HEK293 (cell line): ENCODE data around the gene MAP3K7.

Source experiments
- CTCF ChIA-PET: fragments of 350-600 bp; formaldehyde crosslinking; extraction: SDS; loops from one replicate; lab custom pipeline; 2021; ENCODE audit warnings: antibody characterized with exemption; lab: Yijun Ruan, JAX
- POLR2A ChIA-PET: fragments of 300-600 bp; formaldehyde crosslinking; extraction: SDS; loops from one replicate; lab custom pipeline; 2020; ENCODE audit warnings: antibody characterized with exemption, inconsistent platforms; lab: Yijun Ruan, JAX
- H3K27ac ChIP-seq: fragments of 200-500 bp; sonication (Bioruptor generic); 2 replicates; pipeline ENCODE4 v1.5.1; 2014; ENCODE audit warnings: low read depth, low read length, control low read depth, inconsistent platforms; ENCODE audit errors: extremely low read depth
- H3K36me3 ChIP-seq, 2 experiments: fragments of 200-500 bp in 1 of 2; sonication (Bioruptor generic) in 1 of 2; 1 replicate in 1 of 2; 2 replicates in 1 of 2; pipeline ENCODE4 v1.5.1; 2014 to 2017; ENCODE audit warnings: inconsistent platforms in 2 of 2, low read length in 2 of 2; ENCODE audit not compliant: control insufficient read depth in 2 of 2, insufficient read depth in 1 of 2
- H3K4me1 ChIP-seq: fragments of 200-500 bp; sonication (Bioruptor generic); 2 replicates; pipeline ENCODE4 v1.5.1; 2014; ENCODE audit warnings: mild to moderate bottlenecking, low read length, inconsistent platforms; ENCODE audit not compliant: control insufficient read depth, insufficient read depth
- H3K4me3 ChIP-seq: 2 replicates; pipeline ENCODE4 v1.5.1; 2011; ENCODE audit warnings: low read depth, mild to moderate bottlenecking, control low read depth, low read length, moderate library complexity
- H3K9me3 ChIP-seq: fragments of 200-500 bp; sonication (Bioruptor generic); 2 replicates; pipeline ENCODE4 v1.5.1; 2014; ENCODE audit warnings: low read depth, low read length, inconsistent platforms; ENCODE audit not compliant: control insufficient read depth, insufficient read depth
- GLIS2 ChIP-seq: fragments of 450-650 bp; formaldehyde crosslinking; IDR thresholded peaks from 2 replicates; pipeline ENCODE4 v1.5.1; 2016; ENCODE audit warnings: missing biosample characterization, missing genetic modification characterization
- KLF7 ChIP-seq: fragments of 450-650 bp; formaldehyde crosslinking; IDR thresholded peaks from 2 replicates; pipeline ENCODE4 v1.5.1; 2016; ENCODE audit warnings: missing biosample characterization, missing genetic modification characterization, borderline replicate concordance
- MYNN ChIP-seq: fragments of 450-650 bp; formaldehyde crosslinking; IDR thresholded peaks from 2 replicates; pipeline ENCODE4 v1.5.1; 2016; ENCODE audit warnings: missing biosample characterization, missing genetic modification characterization, borderline replicate concordance
- PRDM6 ChIP-seq: fragments of 450-650 bp; formaldehyde crosslinking; IDR thresholded peaks from 2 replicates; pipeline ENCODE4 v1.5.1; 2017; ENCODE audit warnings: missing biosample characterization, missing genetic modification characterization
- SETDB1 ChIP-seq: IDR thresholded peaks from one replicate; pipeline ENCODE4 v1.6.1; 2017; ENCODE audit warnings: mild to moderate bottlenecking, low read length, moderate library complexity, mixed read lengths; ENCODE audit not compliant: insufficient read length
- ZEB2 ChIP-seq: fragments of 450-650 bp; formaldehyde crosslinking; IDR thresholded peaks from 2 replicates; pipeline ENCODE4 v1.5.1; 2016; ENCODE audit warnings: missing biosample characterization, missing genetic modification characterization
- ZNF10 ChIP-seq: fragments of 450-650 bp; formaldehyde crosslinking; IDR thresholded peaks from 2 replicates; pipeline ENCODE4 v1.5.1; 2017; ENCODE audit warnings: missing biosample characterization, missing genetic modification characterization
- ZNF24 ChIP-seq: fragments of 450-650 bp; formaldehyde crosslinking; IDR thresholded peaks from 2 replicates; pipeline ENCODE4 v1.5.1; 2016; ENCODE audit warnings: missing biosample characterization, missing genetic modification characterization
- ZNF280C ChIP-seq: fragments of 450-650 bp; formaldehyde crosslinking; IDR thresholded peaks from 2 replicates; pipeline ENCODE4 v1.5.1; 2016; ENCODE audit warnings: missing biosample characterization, missing genetic modification characterization
- ZNF335 ChIP-seq: fragments of 450-650 bp; formaldehyde crosslinking; conservative IDR thresholded peaks from 2 replicates; pipeline ENCODE4 v1.5.1; 2016; ENCODE audit warnings: missing biosample characterization, missing genetic modification characterization
- ZNF350 ChIP-seq: fragments of 450-650 bp; formaldehyde crosslinking; IDR thresholded peaks from 2 replicates; pipeline ENCODE4 v1.5.0; 2017; ENCODE audit warnings: missing biosample characterization, mild to moderate bottlenecking, missing genetic modification characterization
- ZNF677 ChIP-seq: fragments of 450-650 bp; IDR thresholded peaks from 2 replicates; pipeline ENCODE4 v1.5.0; 2018; ENCODE audit warnings: missing biosample characterization, mild to moderate bottlenecking, missing genetic modification characterization, moderate library complexity
- ZNF837 ChIP-seq: fragments of 450-650 bp; formaldehyde crosslinking; IDR thresholded peaks from 2 replicates; pipeline ENCODE4 v1.5.1; 2016; ENCODE audit warnings: missing biosample characterization, missing genetic modification characterization
- ZXDB ChIP-seq: fragments of 450-650 bp; formaldehyde crosslinking; IDR thresholded peaks from 2 replicates; pipeline ENCODE4 v1.5.1; 2016; ENCODE audit warnings: missing biosample characterization, missing genetic modification characterization
- TF ChIP-seq, protein P1 (sequence below): fragments of 450-650 bp; formaldehyde crosslinking; IDR thresholded peaks from 2 replicates; pipeline ENCODE4 v1.5.1; 2017; ENCODE audit warnings: missing biosample characterization, missing genetic modification characterization
- TF ChIP-seq, protein P2 (sequence below): fragments of 450-650 bp; formaldehyde crosslinking; conservative IDR thresholded peaks from 2 replicates; pipeline ENCODE4 v1.5.1; 2016; ENCODE audit warnings: low read depth, missing biosample characterization, missing genetic modification characterization

The MAP3K7 gene

GRCh38 chr6:90541221-90541620 lies 45.7 kb downstream of the MAP3K7 start:
- no peak overlapping the region for H3K4me3 ChIP-seq
- H3K27ac ChIP-seq, result no peak overlapping the region
- ChIA-PET CTCF (no interaction called here), POLR2A (no interaction called here)
- H3K9me3 ChIP-seq, result no peaks in the 10 kb centered on the region
- peaks cover 5 to 49% of the 10 kb centered on the region in 2 experiments for H3K36me3 ChIP-seq
- H3K4me1 ChIP-seq, result peaks cover 22% of the 10 kb centered on the region
- TF ChIP-seq PRDM6 (tag by site-specific recombination), result no peak
- TF ChIP-seq ZXDB (tag by site-specific recombination), result no peak
- no peak for TF ChIP-seq SETDB1
- TF ChIP-seq ZNF24 (tag by site-specific recombination), result no peak
- TF ChIP-seq ZNF837 (tag by site-specific recombination), result no peak
- no peak for TF ChIP-seq ZEB2
- no peak for TF ChIP-seq ZNF280C (tag by site-specific recombination)
- TF ChIP-seq, protein P1, sequence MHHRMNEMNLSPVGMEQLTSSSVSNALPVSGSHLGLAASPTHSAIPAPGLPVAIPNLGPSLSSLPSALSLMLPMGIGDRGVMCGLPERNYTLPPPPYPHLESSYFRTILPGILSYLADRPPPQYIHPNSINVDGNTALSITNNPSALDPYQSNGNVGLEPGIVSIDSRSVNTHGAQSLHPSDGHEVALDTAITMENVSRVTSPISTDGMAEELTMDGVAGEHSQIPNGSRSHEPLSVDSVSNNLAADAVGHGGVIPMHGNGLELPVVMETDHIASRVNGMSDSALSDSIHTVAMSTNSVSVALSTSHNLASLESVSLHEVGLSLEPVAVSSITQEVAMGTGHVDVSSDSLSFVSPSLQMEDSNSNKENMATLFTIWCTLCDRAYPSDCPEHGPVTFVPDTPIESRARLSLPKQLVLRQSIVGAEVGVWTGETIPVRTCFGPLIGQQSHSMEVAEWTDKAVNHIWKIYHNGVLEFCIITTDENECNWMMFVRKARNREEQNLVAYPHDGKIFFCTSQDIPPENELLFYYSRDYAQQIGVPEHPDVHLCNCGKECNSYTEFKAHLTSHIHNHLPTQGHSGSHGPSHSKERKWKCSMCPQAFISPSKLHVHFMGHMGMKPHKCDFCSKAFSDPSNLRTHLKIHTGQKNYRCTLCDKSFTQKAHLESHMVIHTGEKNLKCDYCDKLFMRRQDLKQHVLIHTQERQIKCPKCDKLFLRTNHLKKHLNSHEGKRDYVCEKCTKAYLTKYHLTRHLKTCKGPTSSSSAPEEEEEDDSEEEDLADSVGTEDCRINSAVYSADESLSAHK (tag by site-specific recombination), result no peak
- TF ChIP-seq ZNF350, result no peak
- no peak for TF ChIP-seq ZNF335 (tag by site-specific recombination)
- TF ChIP-seq GLIS2, result no peak
- TF ChIP-seq KLF7 (tag by site-specific recombination), result no peak
- TF ChIP-seq ZNF10 (tag by site-specific recombination), result no peak
- no peak for TF ChIP-seq ZNF677 (tag by site-specific recombination)
- no peak for TF ChIP-seq MYNN (tag by site-specific recombination)

GRCh38 chr6:90538278-90539046 lies 48.4 kb downstream of the MAP3K7 start:
- Histone ChIP-seq H3K4me1 (peaks cover 22% of the 10 kb centered on the region), H3K36me3 (peaks cover 0 to 42% of the 10 kb centered on the region in 2 experiments; a peak in 2 of 3 replicates), H3K9me3 (no peaks in the 10 kb centered on the region)
- no peak for TF ChIP-seq ZNF677 (tag by site-specific recombination)
- TF ChIP-seq, protein P2, sequence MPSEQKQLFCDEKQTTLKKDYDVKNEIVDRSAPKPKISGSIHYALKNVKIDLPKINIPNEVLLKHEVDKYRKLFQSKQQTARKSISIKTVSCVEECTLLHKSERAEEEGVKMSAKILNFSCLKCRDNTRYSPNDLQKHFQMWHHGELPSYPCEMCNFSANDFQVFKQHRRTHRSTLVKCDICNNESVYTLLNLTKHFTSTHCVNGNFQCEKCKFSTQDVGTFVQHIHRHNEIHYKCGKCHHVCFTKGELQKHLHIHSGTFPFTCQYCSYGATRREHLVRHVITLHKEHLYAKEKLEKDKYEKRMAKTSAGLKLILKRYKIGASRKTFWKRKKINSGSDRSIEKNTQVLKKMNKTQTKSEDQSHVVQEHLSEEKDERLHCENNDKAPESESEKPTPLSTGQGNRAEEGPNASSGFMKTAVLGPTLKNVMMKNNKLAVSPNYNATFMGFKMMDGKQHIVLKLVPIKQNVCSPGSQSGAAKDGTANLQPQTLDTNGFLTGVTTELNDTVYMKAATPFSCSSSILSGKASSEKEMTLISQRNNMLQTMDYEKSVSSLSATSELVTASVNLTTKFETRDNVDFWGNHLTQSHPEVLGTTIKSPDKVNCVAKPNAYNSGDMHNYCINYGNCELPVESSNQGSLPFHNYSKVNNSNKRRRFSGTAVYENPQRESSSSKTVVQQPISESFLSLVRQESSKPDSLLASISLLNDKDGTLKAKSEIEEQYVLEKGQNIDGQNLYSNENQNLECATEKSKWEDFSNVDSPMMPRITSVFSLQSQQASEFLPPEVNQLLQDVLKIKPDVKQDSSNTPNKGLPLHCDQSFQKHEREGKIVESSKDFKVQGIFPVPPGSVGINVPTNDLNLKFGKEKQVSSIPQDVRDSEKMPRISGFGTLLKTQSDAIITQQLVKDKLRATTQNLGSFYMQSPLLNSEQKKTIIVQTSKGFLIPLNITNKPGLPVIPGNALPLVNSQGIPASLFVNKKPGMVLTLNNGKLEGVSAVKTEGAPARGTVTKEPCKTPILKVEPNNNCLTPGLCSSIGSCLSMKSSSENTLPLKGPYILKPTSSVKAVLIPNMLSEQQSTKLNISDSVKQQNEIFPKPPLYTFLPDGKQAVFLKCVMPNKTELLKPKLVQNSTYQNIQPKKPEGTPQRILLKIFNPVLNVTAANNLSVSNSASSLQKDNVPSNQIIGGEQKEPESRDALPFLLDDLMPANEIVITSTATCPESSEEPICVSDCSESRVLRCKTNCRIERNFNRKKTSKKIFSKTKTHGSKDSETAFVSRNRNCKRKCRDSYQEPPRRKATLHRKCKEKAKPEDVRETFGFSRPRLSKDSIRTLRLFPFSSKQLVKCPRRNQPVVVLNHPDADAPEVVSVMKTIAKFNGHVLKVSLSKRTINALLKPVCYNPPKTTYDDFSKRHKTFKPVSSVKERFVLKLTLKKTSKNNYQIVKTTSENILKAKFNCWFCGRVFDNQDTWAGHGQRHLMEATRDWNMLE (tag by site-specific recombination), result no peak
- TF ChIP-seq PRDM6 (tag by site-specific recombination), result peak; percentile 72
- TF ChIP-seq, all 188 proteins: peak for 1
- Histone ChIP-seq H3K4me3 (no peak overlapping the region), H3K27ac (no peak overlapping the region)
- ChIA-PET POLR2A (no interaction called here), CTCF (no interaction called here)
